CD4-positive, alpha-beta T cell (primary cell): ENCODE data around the gene FRMPD1. TPM values are rescaled to one million over a fixed set of nuclear protein-coding genes. Genes with fewer than 3 reads are reported as not detected.

Experiments
- ATAC-seq: fragments of 200-7000 bp; cut with Tn5 transposase; one replicate; pipeline ENCODE4 v1.10.0; 2022; ENCODE audit warnings: mild to moderate bottlenecking; ENCODE audit not compliant: poor library complexity
- CTCF ChIA-PET: fragments of 350-600 bp; sonication (Branson Sonifier 250); formaldehyde crosslinking; loops from one replicate; lab custom pipeline; 2021; ENCODE audit warnings: antibody characterized with exemption, inconsistent platforms; lab: Charles Lee
- POLR2A ChIA-PET: fragments of 350-600 bp; sonication (Branson Sonifier 250); formaldehyde crosslinking; loops from one replicate; lab custom pipeline; 2021; ENCODE audit warnings: antibody characterized with exemption, inconsistent platforms; lab: Charles Lee
- DNase-seq, 14 experiments: peaks; one replicate each; pipeline ENCODE4 v3.0.0-alpha.2; 2013 to 2020; ENCODE audit warnings: mixed read lengths in 2 of 14
- H3K27ac ChIP-seq, 2 donors: one replicate each; pipeline versions ENCODE4 v1.5.1 to v1.7.0; 2013; ENCODE audit warnings: low read length in 2 of 2, low read depth in 1 of 2, mild to moderate bottlenecking in 1 of 2
- H3K27me3 ChIP-seq, 2 experiments: 1 replicate in 1 of 2; 2 replicates in 1 of 2; pipeline versions ENCODE4 v1.6.1 to v1.7.0; 2013; ENCODE audit warnings: low read length in 2 of 2, control low read depth in 1 of 2, mild to moderate bottlenecking in 1 of 2, moderate library complexity in 1 of 2; ENCODE audit not compliant: insufficient read depth in 2 of 2, control insufficient read depth in 1 of 2
- H3K36me3 ChIP-seq: one replicate; pipeline ENCODE4 v1.6.1; 2013; ENCODE audit warnings: low read length, control low read depth; ENCODE audit not compliant: insufficient read depth
- H3K4me1 ChIP-seq: one replicate; pipeline ENCODE4 v1.6.1; 2013; ENCODE audit warnings: low read length, control low read depth; ENCODE audit not compliant: insufficient read depth
- H3K4me3 ChIP-seq: one replicate; pipeline ENCODE4 v1.5.1; 2013; ENCODE audit warnings: mild to moderate bottlenecking, low read length, moderate library complexity
- H3K9me3 ChIP-seq, 2 experiments: 1 replicate in 1 of 2; 2 replicates in 1 of 2; pipeline versions ENCODE4 v1.6.1 to v1.7.0; 2013; ENCODE audit warnings: low read length in 2 of 2, mild to moderate bottlenecking in 2 of 2, control low read depth in 1 of 2, moderate library complexity in 1 of 2; ENCODE audit not compliant: control insufficient read depth in 1 of 2, insufficient read depth in 1 of 2
- H3K27ac Mint-ChIP-seq: one replicate; pipeline ENCODE4 v1.8.0; 2020; ENCODE audit warnings: mixed read lengths
- H3K27me3 Mint-ChIP-seq: one replicate; pipeline ENCODE4 v1.8.0; 2021; ENCODE audit warnings: mixed read lengths
- H3K36me3 Mint-ChIP-seq: one replicate; pipeline ENCODE4 v1.8.0; 2021; ENCODE audit warnings: low read depth, mixed read lengths
- H3K4me1 Mint-ChIP-seq: one replicate; pipeline ENCODE4 v1.8.0; 2021; ENCODE audit warnings: low read depth, mixed read lengths
- H3K4me3 Mint-ChIP-seq: one replicate; pipeline ENCODE4 v1.8.0; 2020; ENCODE audit warnings: mild to moderate bottlenecking, mixed read lengths
- H3K9me3 Mint-ChIP-seq: one replicate; pipeline ENCODE4 v1.8.0; 2020; ENCODE audit warnings: mixed read lengths
- intact Hi-C, 2 experiments: fragments of 100-400 bp; cut with DNase I in 1 of 2; cut with micrococcal nuclease in 1 of 2; formaldehyde crosslinking; loops; one replicate each; pipeline versions ENCODE4 v1.15.1 to v1.9.0; 2023 to 2025; cut with DNase I, micrococcal nuclease
- total RNA-seq, 174 experiments: library from RNA in 2 of 174; stranded (reverse) in 2 of 174; gene quantifications; one replicate each; pipeline ENCODE4 v1.2.3 and lab custom pipeline; 2021 to 2026
- TF ChIP-seq, protein P1 (sequence below): fragments of 200-600 bp; IDR thresholded peaks from one replicate; pipeline ENCODE4 v1.8.0; 2022; ENCODE audit warnings: antibody characterized with exemption, mild to moderate bottlenecking

FRMPD1 gene
- total RNA-seq, 2 experiments from 2014 or later = not detected

DNA sequence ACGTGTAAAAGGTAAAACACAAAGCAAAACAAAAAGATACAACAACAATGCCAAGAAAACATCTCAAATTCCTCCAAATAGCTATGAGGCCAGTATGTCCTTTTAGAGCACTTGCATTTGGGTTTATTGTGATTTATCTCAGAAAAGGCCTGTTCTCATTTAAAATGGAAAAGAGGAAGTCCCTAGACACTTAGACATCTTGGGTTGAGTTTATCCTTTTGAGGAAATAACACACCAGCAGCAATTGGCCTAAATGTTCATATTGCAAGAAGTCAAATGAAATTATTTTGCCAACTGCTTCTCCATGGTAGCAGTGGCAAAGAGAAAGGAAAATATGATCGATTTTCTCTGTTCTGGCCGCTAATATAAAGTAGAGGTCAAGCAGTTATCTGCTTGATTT is 59.3 kb downstream of the FRMPD1 start:
- H3K36me3 ChIP-seq = no peaks in the 10 kb centered on the region
- peaks cover 0 to 4% of the 10 kb centered on the region in 2 experiments for H3K27me3 ChIP-seq
- no peaks in the 10 kb centered on the region for H3K4me1 Mint-ChIP-seq
- H3K9me3 ChIP-seq = no peaks in the 10 kb centered on the region
- peaks cover 32% of the 10 kb centered on the region for H3K27me3 Mint-ChIP-seq
- CTCF ChIA-PET = no interaction called here
- H3K36me3 Mint-ChIP-seq = no peaks in the 10 kb centered on the region
- intact Hi-C loops = no loop called here
- ATAC-seq (no peak), DNase-seq (no peak)
- H3K9me3 Mint-ChIP-seq = no peaks in the 10 kb centered on the region
- H3K27ac Mint-ChIP-seq = no peak overlapping the region
- TF ChIP-seq, protein P1, sequence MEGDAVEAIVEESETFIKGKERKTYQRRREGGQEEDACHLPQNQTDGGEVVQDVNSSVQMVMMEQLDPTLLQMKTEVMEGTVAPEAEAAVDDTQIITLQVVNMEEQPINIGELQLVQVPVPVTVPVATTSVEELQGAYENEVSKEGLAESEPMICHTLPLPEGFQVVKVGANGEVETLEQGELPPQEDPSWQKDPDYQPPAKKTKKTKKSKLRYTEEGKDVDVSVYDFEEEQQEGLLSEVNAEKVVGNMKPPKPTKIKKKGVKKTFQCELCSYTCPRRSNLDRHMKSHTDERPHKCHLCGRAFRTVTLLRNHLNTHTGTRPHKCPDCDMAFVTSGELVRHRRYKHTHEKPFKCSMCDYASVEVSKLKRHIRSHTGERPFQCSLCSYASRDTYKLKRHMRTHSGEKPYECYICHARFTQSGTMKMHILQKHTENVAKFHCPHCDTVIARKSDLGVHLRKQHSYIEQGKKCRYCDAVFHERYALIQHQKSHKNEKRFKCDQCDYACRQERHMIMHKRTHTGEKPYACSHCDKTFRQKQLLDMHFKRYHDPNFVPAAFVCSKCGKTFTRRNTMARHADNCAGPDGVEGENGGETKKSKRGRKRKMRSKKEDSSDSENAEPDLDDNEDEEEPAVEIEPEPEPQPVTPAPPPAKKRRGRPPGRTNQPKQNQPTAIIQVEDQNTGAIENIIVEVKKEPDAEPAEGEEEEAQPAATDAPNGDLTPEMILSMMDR = no peak
- no peak overlapping the region for H3K4me3 ChIP-seq
- no peak overlapping the region for H3K4me3 Mint-ChIP-seq
- POLR2A ChIA-PET = no interaction called here
- H3K27ac ChIP-seq = no peak overlapping the region
- H3K4me1 ChIP-seq = no peaks in the 10 kb centered on the region

DNA sequence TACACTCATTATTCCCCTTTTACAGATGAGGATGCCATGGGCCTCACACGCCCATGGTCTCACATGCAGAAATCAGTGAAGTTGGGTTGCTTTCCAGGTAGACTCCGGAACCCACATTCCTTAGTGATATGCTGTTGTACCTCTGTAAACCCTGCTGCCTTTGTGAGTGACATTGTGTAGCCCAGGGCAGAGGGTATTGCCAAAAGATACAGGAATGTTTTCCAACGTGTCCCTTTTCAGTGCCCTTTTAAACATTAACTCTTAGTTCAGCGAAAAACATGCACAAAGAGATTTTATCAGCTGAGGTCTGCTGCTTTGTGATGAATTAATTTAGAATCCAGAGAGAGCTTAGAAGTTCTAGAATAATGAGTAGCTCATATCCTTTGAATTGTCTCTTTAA is 64.5 kb downstream of the FRMPD1 start:
- Histone ChIP-seq H3K4me3 (no peak overlapping the region), H3K9me3 (no peaks in the 10 kb centered on the region), H3K4me1 (no peaks in the 10 kb centered on the region), H3K27me3 (no peaks in the 10 kb centered on the region), H3K36me3 (no peaks in the 10 kb centered on the region), H3K27ac (no peak overlapping the region)
- Mint-ChIP-seq H3K36me3 (no peaks in the 10 kb centered on the region), H3K9me3 (no peaks in the 10 kb centered on the region), H3K27me3 (peaks cover 18% of the 10 kb centered on the region), H3K4me3 (no peak overlapping the region), H3K27ac (no peak overlapping the region), H3K4me1 (no peaks in the 10 kb centered on the region)
- POLR2A ChIA-PET = no interaction called here
- DNase-seq (no peak), ATAC-seq (no peak)
- TF ChIP-seq, protein P1 = no peak
- intact Hi-C loops = no loop called here
- CTCF ChIA-PET = no interaction called here

DNA sequence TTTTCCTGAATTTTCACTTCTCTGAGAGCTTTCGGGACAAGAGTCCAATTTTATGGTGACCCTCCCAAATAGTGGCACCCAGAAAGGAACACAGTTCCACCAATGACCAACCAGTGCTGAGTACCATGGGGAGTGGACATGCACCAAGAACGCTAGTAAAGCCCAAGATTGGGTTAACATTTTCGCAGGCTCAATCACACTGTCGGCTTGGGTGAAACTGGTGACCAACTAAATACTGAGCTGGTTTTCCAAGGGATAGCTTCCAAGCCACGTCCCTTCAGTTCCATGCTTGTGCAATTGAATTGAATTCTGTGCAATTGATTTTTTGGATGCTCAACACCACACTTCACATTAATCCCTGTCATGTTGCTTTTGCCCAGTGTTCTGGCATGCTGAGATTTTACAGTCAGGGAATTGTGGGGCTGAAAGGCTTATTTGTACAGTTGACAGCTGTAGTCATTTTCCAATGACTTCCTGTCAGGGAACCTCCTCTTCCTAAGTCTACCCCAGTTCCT is 65.3 kb downstream of the FRMPD1 start:
- H3K27me3 ChIP-seq = no peaks in the 10 kb centered on the region
- ChIA-PET POLR2A (no interaction called here), CTCF (no interaction called here)
- no peaks in the 10 kb centered on the region for H3K4me1 Mint-ChIP-seq
- no peaks in the 10 kb centered on the region for H3K9me3 Mint-ChIP-seq
- TF ChIP-seq, protein P1 = no peak
- no peaks in the 10 kb centered on the region for H3K36me3 Mint-ChIP-seq
- H3K4me1 ChIP-seq = no peaks in the 10 kb centered on the region
- H3K9me3 ChIP-seq = no peaks in the 10 kb centered on the region
- ATAC-seq = no peak
- DNase-seq = no peak
- intact Hi-C loops = no loop called here
- H3K27ac Mint-ChIP-seq = no peak overlapping the region
- no peak overlapping the region for H3K27ac ChIP-seq
- H3K27me3 Mint-ChIP-seq = peaks cover 18% of the 10 kb centered on the region
- no peaks in the 10 kb centered on the region for H3K36me3 ChIP-seq
- H3K4me3 ChIP-seq = no peak overlapping the region
- H3K4me3 Mint-ChIP-seq = no peak overlapping the region
